Testis (tissue), 2 donors: Measurements from ENCODE around the gene ZBTB20.

Experiments used
- POLR2A ChIP-seq: fragments of 450-650 bp; IDR thresholded peaks from one replicate; pipeline ENCODE4 v1.6.1; 2017; ENCODE audit warnings: antibody characterized with exemption, mild to moderate bottlenecking, moderate library complexity
- TF ChIP-seq, protein P1 (sequence below), 3 experiments: fragments of 450-650 bp in 2 of 3; fragments of 200-600 bp in 1 of 3; sonication (generic) in 1 of 3; IDR thresholded peaks; one replicate each; pipeline ENCODE4 v1.5.1; 2016 to 2019; ENCODE audit warnings: antibody characterized with exemption in 3 of 3, mild to moderate bottlenecking in 2 of 3, moderate library complexity in 1 of 3

DNA sequence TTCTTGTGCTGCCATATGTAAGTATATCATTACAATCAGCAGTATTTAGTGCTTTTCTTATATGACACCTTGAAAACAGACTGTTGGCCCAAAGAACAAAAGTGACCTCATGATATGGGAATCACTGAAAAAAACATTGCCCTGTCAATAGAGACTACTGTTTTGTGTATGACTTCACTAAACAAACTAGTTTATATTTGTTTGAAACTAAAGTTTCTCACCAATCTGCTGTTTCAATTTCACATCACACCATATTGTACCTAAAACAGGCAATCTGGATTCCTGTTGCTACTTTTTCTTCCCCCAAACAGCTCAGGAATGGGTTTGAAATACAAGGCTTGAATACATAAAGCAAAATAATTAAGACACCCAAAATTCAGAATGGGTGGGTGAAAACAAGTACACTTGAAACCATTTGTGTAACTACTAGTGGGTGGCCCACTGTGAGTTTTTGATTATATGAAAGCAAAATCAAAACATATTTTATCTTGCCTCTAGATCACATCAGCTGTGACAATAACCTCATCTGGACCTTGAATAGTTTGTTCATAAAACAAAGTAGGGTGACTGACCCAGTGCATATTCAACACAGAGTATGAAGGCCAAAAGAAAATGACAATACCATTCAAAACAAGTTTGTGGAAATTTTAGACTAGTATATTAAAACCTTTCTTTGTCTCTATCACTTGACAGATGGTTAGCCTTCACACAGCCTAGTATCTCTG is 5.9 kb downstream of the ZBTB20 start:
- TF ChIP-seq, protein P1, sequence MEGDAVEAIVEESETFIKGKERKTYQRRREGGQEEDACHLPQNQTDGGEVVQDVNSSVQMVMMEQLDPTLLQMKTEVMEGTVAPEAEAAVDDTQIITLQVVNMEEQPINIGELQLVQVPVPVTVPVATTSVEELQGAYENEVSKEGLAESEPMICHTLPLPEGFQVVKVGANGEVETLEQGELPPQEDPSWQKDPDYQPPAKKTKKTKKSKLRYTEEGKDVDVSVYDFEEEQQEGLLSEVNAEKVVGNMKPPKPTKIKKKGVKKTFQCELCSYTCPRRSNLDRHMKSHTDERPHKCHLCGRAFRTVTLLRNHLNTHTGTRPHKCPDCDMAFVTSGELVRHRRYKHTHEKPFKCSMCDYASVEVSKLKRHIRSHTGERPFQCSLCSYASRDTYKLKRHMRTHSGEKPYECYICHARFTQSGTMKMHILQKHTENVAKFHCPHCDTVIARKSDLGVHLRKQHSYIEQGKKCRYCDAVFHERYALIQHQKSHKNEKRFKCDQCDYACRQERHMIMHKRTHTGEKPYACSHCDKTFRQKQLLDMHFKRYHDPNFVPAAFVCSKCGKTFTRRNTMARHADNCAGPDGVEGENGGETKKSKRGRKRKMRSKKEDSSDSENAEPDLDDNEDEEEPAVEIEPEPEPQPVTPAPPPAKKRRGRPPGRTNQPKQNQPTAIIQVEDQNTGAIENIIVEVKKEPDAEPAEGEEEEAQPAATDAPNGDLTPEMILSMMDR (IDR thresholded peaks at IDR 0.05): no peak
- no peak for TF ChIP-seq POLR2A
